ENCODE measurements around the gene RELB. TPM values are rescaled to one million over a fixed set of nuclear protein-coding genes. Genes with fewer than 3 reads are reported as not detected.

RELB gene
- polyA plus RNA-seq, 1 donor = 8.4 TPM

DNA sequence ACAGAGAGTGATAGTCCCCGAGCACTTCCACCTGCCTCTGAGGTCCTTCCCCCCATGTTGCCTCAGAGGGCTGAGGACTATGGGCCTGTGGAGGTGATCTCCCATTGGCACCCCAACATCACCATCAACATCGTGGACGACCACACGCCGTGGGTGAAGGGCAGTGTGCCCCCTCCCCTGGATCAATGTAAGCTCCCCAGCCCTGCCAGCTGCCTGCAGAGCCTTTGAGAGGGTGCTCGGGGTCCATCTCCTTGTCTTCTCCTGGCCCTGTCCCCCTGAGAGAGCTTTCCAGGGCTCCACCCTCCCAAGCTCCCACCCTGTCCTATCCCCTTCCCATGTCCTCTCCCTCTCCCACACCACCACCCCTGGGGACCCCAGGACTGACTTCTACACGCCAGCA lies 14.9 kb upstream of the RELB start:
- no peak for DNase-seq
- no peak overlapping the region for H3K27ac ChIP-seq (ENCODE audit: low read length)
- H3K4me3 ChIP-seq (ENCODE audit: low read length) = no peak overlapping the region
- no peaks in the 10 kb centered on the region for H3K4me1 ChIP-seq (ENCODE audit: control insufficient read depth, insufficient read depth, low read length)
- WGBS (ENCODE audit: insufficient coverage, low lambda C conversion rate) = no CpG with 5 or more reads among the region's 7 CpGs
- no peaks in the 10 kb centered on the region for H3K27me3 ChIP-seq (ENCODE audit: control insufficient read depth, insufficient read depth, low read length)
- H3K9me3 ChIP-seq (ENCODE audit: control insufficient read depth, low read depth, low read length) = no peaks in the 10 kb centered on the region
- peaks cover 87% of the 10 kb centered on the region for H3K36me3 ChIP-seq (ENCODE audit: control insufficient read depth, insufficient read depth, low read length)

DNA sequence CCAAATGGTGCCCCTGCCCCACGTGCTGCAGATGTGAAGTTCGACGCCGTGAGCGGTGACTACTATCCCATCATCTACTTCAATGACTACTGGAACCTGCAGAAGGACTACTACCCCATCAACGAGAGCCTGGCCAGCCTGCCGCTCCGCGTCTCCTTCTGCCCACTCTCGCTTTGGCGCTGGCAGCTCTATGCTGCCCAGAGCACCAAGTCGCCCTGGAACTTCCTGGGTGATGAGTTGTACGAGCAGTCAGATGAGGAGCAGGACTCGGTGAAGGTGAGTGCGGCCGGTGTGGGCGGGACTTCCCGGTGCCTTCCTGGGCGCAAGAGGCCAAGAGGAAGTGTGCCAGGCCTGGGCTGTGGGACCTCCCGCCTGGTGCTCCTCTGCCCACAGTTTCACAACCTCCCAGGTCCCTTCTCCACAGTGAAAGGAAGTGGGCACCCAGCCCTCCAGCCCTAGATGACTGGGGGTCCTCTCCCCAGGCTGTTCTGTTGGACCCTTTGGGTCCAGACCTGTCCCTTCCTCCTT lies 14.1 kb upstream of the RELB start:
- no peaks in the 10 kb centered on the region for H3K4me1 ChIP-seq (ENCODE audit: control insufficient read depth, insufficient read depth, low read length)
- H3K27ac ChIP-seq (ENCODE audit: low read length) = no peak overlapping the region
- no peak overlapping the region for H3K4me3 ChIP-seq (ENCODE audit: low read length)
- WGBS (ENCODE audit: insufficient coverage, low lambda C conversion rate) = no CpG with 5 or more reads among the region's 20 CpGs
- H3K36me3 ChIP-seq (ENCODE audit: control insufficient read depth, insufficient read depth, low read length) = peaks cover 90% of the 10 kb centered on the region
- no peak for DNase-seq
- no peaks in the 10 kb centered on the region for H3K9me3 ChIP-seq (ENCODE audit: control insufficient read depth, low read depth, low read length)
- no peaks in the 10 kb centered on the region for H3K27me3 ChIP-seq (ENCODE audit: control insufficient read depth, insufficient read depth, low read length)

DNA sequence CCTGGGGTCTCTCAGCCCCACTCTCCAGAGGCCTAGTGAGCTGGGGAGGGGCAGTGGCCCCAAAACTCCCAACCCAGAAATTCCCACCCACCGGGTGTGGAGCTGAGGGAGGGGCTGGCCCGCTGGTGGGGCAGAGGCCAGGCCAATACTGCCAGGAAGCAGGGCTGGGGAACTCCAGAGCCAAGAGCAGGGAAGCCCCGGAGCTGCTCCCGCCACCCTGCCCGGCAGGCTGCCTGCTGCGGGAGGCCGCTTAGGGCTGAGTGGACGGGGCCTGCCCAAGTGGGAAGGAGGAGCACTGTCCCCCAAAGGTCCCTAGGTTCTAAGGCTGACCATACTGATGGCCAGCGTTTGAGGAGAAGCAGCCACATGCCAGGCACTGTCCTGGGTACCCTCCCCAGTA lies 13.0 kb upstream of the RELB start:
- no peaks in the 10 kb centered on the region for H3K27me3 ChIP-seq (ENCODE audit: control insufficient read depth, insufficient read depth, low read length)
- WGBS (ENCODE audit: insufficient coverage, low lambda C conversion rate) = no CpG with 5 or more reads among the region's 9 CpGs
- peaks cover 89% of the 10 kb centered on the region for H3K36me3 ChIP-seq (ENCODE audit: control insufficient read depth, insufficient read depth, low read length)
- no peaks in the 10 kb centered on the region for H3K9me3 ChIP-seq (ENCODE audit: control insufficient read depth, low read depth, low read length)
- DNase-seq = no peak
- H3K27ac ChIP-seq (ENCODE audit: low read length) = no peak overlapping the region
- no peak overlapping the region for H3K4me3 ChIP-seq (ENCODE audit: low read length)
- H3K4me1 ChIP-seq (ENCODE audit: control insufficient read depth, insufficient read depth, low read length) = no peaks in the 10 kb centered on the region

DNA sequence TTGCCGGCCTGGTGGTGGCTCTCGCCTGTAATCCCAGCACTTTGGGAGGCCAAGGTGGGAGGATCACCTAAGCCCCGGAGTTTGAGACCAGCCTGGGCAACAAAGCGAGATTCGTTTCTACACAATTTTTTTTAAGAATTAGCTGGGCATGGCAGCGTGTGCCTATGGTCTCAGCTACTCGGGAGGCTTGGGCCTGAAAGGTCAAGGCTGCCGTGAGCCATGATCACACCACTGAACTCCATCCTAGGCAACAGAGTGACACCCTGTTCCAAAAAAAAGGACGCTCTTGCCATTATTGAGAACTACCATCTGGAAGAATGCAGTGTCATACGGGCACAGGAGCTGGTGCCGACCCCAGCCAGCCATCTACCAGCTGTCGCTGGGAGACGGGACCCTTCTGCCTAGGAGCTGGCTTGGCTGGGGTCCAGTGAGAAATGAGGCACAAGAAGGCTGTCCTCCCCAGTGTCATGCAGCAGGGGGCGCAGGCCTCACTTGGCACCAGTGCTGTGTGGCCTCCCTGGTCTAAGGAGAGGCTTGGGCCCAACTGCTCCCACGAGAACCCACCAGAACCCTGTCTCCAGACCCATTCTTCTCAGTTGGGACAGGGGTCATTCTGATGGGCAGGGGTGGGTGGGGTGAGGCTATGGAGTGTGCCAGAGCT lies 12.2 kb upstream of the RELB start:
- no peaks in the 10 kb centered on the region for H3K9me3 ChIP-seq (ENCODE audit: control insufficient read depth, low read depth, low read length)
- peak in 1 of 2 donors; percentile 20 for DNase-seq
- no peaks in the 10 kb centered on the region for H3K27me3 ChIP-seq (ENCODE audit: control insufficient read depth, insufficient read depth, low read length)
- no peak overlapping the region for H3K4me3 ChIP-seq (ENCODE audit: low read length)
- H3K27ac ChIP-seq (ENCODE audit: low read length) = no peak overlapping the region
- peaks cover 91% of the 10 kb centered on the region for H3K36me3 ChIP-seq (ENCODE audit: control insufficient read depth, insufficient read depth, low read length)
- H3K4me1 ChIP-seq (ENCODE audit: control insufficient read depth, insufficient read depth, low read length) = no peaks in the 10 kb centered on the region
- no CpG with 5 or more reads among the region's 15 CpGs for whole genome bisulfite sequencing (ENCODE audit: insufficient coverage, low lambda C conversion rate)

DNA sequence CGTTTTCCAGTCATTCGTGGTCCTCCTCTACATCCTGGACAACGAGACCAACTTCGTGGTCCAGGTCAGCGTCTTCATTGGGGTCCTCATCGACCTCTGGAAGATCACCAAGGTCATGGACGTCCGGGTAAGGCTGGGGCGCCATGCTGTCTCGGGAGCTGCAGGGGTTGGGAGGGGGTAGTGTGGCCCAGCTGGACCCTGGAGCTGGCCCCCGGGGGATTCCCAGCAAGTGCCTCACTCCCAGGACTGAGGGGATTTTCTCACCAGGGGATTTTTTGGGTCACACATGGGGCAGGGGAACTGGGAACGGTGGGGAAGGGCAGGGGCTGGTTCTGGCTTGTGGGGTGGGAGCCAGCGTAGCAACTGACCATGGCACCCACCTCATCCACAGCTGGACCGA lies 10.8 kb upstream of the RELB start:
- WGBS (ENCODE audit: insufficient coverage, low lambda C conversion rate) = no CpG with 5 or more reads among the region's 14 CpGs
- H3K27ac ChIP-seq (ENCODE audit: low read length) = no peak overlapping the region
- no peaks in the 10 kb centered on the region for H3K4me1 ChIP-seq (ENCODE audit: control insufficient read depth, insufficient read depth, low read length)
- no peaks in the 10 kb centered on the region for H3K9me3 ChIP-seq (ENCODE audit: control insufficient read depth, low read depth, low read length)
- peaks cover 78% of the 10 kb centered on the region for H3K36me3 ChIP-seq (ENCODE audit: control insufficient read depth, insufficient read depth, low read length)
- no peaks in the 10 kb centered on the region for H3K27me3 ChIP-seq (ENCODE audit: control insufficient read depth, insufficient read depth, low read length)
- DNase-seq = no peak
- no peak overlapping the region for H3K4me3 ChIP-seq (ENCODE audit: low read length)

DNA sequence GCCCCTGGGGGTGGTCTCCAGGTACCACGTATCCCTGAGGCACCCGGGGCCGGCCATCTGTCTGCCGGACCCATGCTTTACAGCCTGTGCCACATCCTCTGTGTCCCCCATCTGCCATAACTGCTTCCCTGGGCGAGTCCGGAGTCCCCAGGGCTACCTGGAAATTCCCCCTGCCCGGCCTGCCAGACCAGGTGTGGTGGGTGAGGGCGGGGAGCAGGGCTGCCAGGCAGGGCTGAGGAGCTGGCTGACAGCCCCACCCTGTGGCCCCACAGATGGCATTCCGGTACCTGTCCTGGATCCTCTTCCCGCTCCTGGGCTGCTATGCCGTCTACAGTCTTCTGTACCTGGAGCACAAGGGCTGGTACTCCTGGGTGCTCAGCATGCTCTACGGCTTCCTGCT lies 10.3 kb upstream of the RELB start:
- no CpG with 5 or more reads among the region's 12 CpGs for WGBS (ENCODE audit: insufficient coverage, low lambda C conversion rate)
- H3K36me3 ChIP-seq (ENCODE audit: control insufficient read depth, insufficient read depth, low read length) = peaks cover 73% of the 10 kb centered on the region
- DNase-seq = no peak

DNA sequence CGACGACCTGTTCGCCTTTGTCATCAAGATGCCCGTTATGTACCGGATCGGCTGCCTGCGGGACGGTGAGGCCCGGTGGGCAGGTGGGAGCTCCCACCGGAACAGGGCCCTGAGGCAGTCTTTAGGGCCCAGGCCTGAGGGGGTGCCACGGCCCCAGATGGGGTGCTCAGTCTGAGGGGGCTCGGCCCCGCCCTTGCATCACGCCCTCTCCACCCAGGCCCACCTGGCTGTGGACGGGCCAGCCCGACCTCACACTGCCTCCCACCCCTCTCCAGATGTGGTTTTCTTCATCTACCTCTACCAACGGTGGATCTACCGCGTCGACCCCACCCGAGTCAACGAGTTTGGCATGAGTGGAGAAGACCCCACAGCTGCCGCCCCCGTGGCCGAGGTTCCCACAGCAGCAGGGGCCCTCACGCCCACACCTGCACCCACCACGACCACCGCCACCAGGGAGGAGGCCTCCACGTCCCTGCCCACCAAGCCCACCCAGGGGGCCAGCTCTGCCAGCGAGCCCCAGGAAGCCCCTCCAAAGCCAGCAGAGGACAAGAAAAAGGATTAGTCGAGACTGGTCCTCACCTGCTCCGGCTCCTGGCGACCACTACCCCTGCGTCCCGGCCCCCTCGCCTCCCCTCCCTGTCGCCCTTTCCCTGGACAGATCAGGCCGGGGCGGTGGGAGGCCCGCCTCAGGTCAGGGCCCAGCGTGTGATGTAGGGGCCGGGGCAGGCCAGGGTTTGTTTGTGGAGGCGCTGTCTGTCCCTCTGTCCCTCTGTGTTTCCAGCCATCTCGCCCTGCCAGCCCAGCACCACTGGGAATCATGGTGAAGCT lies 8.7 kb upstream of the RELB start:
- no peak overlapping the region for H3K27ac ChIP-seq (ENCODE audit: low read length)
- no peak for DNase-seq
- no peaks in the 10 kb centered on the region for H3K27me3 ChIP-seq (ENCODE audit: control insufficient read depth, insufficient read depth, low read length)
- WGBS (ENCODE audit: insufficient coverage, low lambda C conversion rate) = no CpG with 5 or more reads among the region's 44 CpGs
- H3K4me3 ChIP-seq (ENCODE audit: low read length) = no peak overlapping the region
- H3K36me3 ChIP-seq (ENCODE audit: control insufficient read depth, insufficient read depth, low read length) = peaks cover 57% of the 10 kb centered on the region
- H3K9me3 ChIP-seq (ENCODE audit: control insufficient read depth, low read depth, low read length) = no peaks in the 10 kb centered on the region
- no peaks in the 10 kb centered on the region for H3K4me1 ChIP-seq (ENCODE audit: control insufficient read depth, insufficient read depth, low read length)

More for the DNA sequence above, 10.3 kb upstream of the RELB start:
- no peaks in the 10 kb centered on the region for H3K27me3 ChIP-seq (ENCODE audit: control insufficient read depth, insufficient read depth, low read length)
- no peak overlapping the region for H3K4me3 ChIP-seq (ENCODE audit: low read length)
- H3K27ac ChIP-seq (ENCODE audit: low read length) = no peak overlapping the region
- H3K9me3 ChIP-seq (ENCODE audit: control insufficient read depth, low read depth, low read length) = no peaks in the 10 kb centered on the region
- no peaks in the 10 kb centered on the region for H3K4me1 ChIP-seq (ENCODE audit: control insufficient read depth, insufficient read depth, low read length)

DNA sequence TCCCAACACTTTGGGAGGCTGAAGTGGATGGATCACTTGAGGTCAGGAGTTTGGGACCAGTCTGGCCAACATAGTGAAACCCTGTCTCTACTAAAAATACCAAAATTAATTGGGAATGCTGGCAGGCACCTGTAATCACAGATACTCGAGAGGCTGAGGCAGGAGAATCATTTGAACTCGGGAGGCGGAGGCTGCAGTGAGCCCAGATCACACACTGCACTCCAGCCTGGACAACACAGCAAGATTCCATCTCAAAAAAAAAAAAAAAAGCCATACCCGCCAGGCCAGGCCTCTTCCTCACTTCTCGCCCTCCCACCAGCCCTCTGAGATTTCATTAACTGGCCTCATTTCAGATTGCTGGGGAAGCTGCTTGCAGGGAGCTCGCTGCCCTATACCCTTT lies 7.7 kb upstream of the RELB start:
- no peak overlapping the region for H3K4me3 ChIP-seq (ENCODE audit: low read length)
- WGBS (ENCODE audit: insufficient coverage, low lambda C conversion rate) = no CpG with 5 or more reads among the region's 6 CpGs

DNA sequence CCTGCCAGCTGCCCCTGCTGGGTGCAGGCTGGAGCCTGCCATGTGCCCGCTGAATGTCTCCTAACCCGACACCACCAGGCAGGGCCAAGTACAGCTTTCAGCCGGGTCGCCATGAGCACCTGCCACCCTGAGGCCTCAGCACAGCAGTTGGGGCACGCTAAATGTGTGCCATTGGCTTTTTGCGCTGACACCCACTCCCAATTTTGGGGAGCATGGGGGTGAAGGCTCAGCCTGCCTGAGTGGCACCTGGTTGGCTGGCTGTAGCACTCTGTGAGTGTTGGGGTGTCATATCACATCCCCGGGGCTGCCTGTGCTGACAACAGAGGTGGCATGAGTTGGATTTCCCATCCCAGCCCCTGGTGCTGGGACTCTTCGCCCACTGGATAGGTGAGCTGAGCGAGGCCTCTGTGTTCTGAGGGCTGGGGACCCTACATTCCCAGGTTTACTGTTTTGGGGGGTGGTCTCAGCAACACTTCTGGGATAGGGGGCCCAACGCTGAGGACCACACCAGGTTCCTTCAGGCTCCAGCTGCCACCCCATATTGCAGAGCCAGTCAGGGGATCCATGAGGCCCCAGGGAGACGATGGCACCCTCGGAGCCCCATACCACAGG lies 7.2 kb upstream of the RELB start:
- no peaks in the 10 kb centered on the region for H3K9me3 ChIP-seq (ENCODE audit: control insufficient read depth, low read depth, low read length)
- H3K4me3 ChIP-seq (ENCODE audit: low read length) = no peak overlapping the region
- WGBS (ENCODE audit: insufficient coverage, low lambda C conversion rate) = no CpG with 5 or more reads among the region's 12 CpGs
- H3K36me3 ChIP-seq (ENCODE audit: control insufficient read depth, insufficient read depth, low read length) = peaks cover 42% of the 10 kb centered on the region
- no peak for DNase-seq
- H3K4me1 ChIP-seq (ENCODE audit: control insufficient read depth, insufficient read depth, low read length) = no peaks in the 10 kb centered on the region
- H3K27me3 ChIP-seq (ENCODE audit: control insufficient read depth, insufficient read depth, low read length) = no peaks in the 10 kb centered on the region
- no peak overlapping the region for H3K27ac ChIP-seq (ENCODE audit: low read length)

More for the DNA sequence above, 7.7 kb upstream of the RELB start:
- no peaks in the 10 kb centered on the region for H3K27me3 ChIP-seq (ENCODE audit: control insufficient read depth, insufficient read depth, low read length)
- no peaks in the 10 kb centered on the region for H3K9me3 ChIP-seq (ENCODE audit: control insufficient read depth, low read depth, low read length)
- H3K36me3 ChIP-seq (ENCODE audit: control insufficient read depth, insufficient read depth, low read length) = peaks cover 47% of the 10 kb centered on the region
- H3K4me1 ChIP-seq (ENCODE audit: control insufficient read depth, insufficient read depth, low read length) = no peaks in the 10 kb centered on the region
- no peak for DNase-seq
- no peak overlapping the region for H3K27ac ChIP-seq (ENCODE audit: low read length)

DNA sequence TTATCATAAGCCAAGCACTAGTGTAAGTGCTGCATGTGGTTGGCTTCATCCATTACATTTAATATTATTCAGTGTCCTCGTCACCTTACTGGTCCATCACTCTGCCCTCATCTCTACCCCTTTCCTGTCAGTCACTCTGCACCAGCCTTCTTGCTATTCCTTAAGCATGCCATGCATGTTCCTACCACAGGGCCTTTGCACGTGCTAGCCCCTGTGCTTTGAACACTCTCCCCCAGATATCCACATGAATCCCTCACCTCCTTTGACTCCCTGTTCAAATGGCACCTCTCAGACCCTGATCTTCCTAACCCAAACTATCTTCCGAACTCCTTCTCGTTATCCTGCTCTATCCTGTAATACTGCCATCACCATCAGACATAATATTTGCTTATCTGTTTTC lies 3.2 kb upstream of the RELB start:
- no peak for DNase-seq
- Histone ChIP-seq H3K9me3 (ENCODE audit: control insufficient read depth, low read depth, low read length) (no peaks in the 10 kb centered on the region), H3K4me1 (ENCODE audit: control insufficient read depth, insufficient read depth, low read length) (peaks cover 11% of the 10 kb centered on the region), H3K27ac (ENCODE audit: low read length) (no peak overlapping the region), H3K36me3 (ENCODE audit: control insufficient read depth, insufficient read depth, low read length) (peaks cover 4% of the 10 kb centered on the region), H3K4me3 (ENCODE audit: low read length) (no peak overlapping the region), H3K27me3 (ENCODE audit: control insufficient read depth, insufficient read depth, low read length) (no peaks in the 10 kb centered on the region)
- WGBS (ENCODE audit: insufficient coverage, low lambda C conversion rate) = 83% methylated on average over 2 of the region's 4 CpGs
